KOPT-K1 (cell line): ENCODE results near the gene DCLK1.

ENCODE experiments used
- H3K27ac ChIP-seq: fragments of 200-600 bp; sonication (generic); 2 replicates; pipeline ENCODE4 v1.5.1; 2016; ENCODE audit warnings: antibody characterized with exemption, mild to moderate bottlenecking, low read depth, low read length; ENCODE audit not compliant: poor library complexity, severe bottlenecking
- H3K36me3 ChIP-seq: fragments of 200-600 bp; sonication (generic); 2 replicates; pipeline ENCODE4 v1.5.1; 2017; ENCODE audit warnings: antibody characterized with exemption, mild to moderate bottlenecking, low read length, moderate library complexity; ENCODE audit not compliant: insufficient read depth
- H3K9me3 ChIP-seq: fragments of 200-600 bp; sonication (generic); 2 replicates; pipeline ENCODE4 v1.5.1; 2017; ENCODE audit warnings: antibody characterized with exemption, low read length, mild to moderate bottlenecking; ENCODE audit not compliant: insufficient read depth, poor library complexity, severe bottlenecking

Gene DCLK1

DNA sequence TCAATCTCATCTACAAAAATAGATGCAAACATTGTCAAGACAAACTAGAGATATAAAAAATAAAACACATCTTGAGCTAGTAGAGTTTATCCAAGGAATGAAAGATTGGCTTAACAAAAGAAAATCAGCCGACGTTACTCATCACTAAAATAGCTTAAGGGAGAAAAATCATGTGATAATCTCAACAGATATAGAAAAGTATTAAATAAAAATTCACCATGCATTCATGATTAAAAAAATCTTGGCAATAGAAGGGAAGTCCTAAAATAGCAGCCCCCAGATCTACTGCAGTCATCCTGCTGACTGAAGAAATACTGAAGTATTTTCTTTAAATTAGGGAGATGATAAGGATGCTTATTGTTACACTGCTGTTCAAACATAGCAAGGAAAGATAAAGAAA is 12.6 kb upstream of the DCLK1 start:
- no peak overlapping the region for H3K27ac ChIP-seq
- no peaks in the 10 kb centered on the region for H3K36me3 ChIP-seq
- H3K9me3 ChIP-seq: no peaks in the 10 kb centered on the region

DNA sequence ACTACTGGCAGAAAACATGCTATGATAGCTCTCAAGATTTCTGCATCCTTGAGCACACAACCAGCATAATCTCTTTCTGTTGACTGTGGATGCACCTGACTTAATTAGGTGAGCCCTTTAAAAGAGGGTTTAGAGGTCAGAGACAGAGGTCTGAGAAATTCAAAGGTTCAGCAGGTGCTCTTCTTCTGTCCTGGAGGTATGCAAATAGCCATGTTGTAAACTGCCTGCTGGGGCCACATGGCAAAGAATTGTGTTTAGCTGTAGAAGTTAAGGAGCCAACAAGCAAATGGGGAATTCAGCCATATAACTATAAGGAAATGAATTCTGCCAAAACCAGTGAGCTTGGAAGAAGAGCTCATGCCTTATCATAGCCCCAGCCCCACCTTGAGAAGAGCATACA is 11.6 kb upstream of the DCLK1 start:
- Histone ChIP-seq H3K27ac (no peak overlapping the region), H3K36me3 (no peaks in the 10 kb centered on the region), H3K9me3 (no peaks in the 10 kb centered on the region)

DNA sequence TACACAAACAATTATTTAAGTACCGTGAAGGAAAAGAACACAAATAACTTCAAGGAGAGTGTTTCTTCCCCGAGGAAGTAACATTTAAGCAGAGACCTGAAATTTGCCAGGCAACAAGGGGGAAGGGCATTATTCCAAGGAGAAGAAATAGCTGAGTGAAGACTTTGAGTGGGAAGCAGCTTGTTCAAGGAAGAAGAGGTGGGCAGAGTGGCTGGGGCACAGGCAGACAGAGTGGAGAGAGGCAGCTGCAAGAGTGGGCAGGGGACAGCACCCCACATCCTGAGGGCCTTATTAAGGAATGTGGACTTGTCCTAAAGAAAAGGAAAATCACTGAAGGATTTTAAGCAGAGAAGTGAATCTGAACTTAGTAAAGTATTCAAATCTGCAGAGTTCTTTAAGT is 4.7 kb upstream of the DCLK1 start:
- no peaks in the 10 kb centered on the region for H3K36me3 ChIP-seq
- H3K27ac ChIP-seq: no peak overlapping the region

DNA sequence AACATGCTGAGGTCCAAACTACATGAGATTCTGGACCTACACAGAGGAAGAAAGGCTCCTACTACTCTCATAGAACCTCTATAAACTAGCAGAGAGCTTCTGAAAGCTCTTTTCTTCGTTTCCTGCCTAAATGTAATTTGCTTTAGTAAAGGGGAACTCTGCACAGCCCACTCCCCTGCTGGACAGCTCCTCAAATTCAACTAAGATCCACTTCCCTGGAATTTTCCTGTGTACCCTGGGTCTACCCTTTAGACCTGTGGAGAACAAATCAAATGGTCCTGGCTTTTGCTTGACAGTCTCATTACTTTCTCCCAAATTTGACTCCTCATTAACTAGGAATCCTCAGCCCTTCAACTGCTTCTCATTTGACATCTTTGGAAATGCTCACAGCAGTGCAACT is 3.5 kb upstream of the DCLK1 start:
- H3K27ac ChIP-seq: no peak overlapping the region
- no peaks in the 10 kb centered on the region for H3K36me3 ChIP-seq
- H3K9me3 ChIP-seq: no peaks in the 10 kb centered on the region

More for the DNA sequence above, 4.7 kb upstream of the DCLK1 start:
- H3K9me3 ChIP-seq: no peaks in the 10 kb centered on the region

DNA sequence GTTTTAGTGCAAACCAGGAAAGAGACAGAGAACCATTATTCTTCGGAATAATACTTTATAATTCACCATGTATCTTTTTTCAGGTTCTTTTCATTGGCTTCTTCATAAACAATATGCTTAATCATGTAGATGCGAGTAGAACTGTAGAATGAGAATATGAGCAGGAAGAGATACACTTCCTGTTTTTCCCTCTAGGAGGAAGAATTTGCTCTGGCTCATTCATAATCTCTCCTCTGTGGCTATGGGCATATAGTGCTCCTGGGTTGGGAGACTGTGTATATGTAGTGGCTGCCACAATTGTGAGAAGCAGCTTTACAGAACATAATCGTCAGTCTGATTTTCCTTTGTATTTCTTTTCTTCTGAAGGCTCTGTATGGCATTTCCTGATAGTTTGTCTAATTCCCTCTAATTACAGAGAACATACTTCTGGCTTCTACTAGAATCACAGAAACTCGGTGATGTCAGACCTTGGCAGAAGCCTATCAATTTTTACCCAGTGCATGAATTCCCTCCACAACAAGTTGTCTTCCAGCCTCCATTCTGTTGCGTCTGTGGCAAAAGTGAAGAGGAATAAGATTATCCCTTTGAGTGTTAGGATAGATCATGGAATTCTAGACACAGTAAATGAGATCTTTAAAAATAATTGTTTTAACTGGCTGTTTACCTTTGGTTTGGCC is 2.9 kb upstream of the DCLK1 start:
- H3K36me3 ChIP-seq: no peaks in the 10 kb centered on the region
- no peaks in the 10 kb centered on the region for H3K9me3 ChIP-seq
- H3K27ac ChIP-seq: no peak overlapping the region

DNA sequence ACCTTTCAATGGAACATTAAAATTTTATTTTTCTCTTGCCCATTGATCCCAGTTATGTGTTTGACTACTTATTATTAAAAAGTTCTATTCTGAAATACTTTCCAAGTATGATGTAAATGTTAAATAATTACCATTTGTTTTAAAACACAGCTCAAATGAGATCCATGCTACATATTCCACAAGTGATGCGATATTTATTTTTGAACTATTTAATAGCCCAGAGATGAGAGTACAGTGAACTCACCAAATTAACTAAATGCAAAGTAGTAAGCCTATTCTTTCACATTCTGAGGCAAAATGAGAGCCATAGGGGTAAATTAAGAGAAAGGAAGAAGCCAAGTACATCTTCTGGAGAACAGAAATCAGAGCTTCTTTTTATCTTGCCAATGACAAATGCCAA is 1.2 kb upstream of the DCLK1 start:
- Histone ChIP-seq H3K36me3 (no peaks in the 10 kb centered on the region), H3K9me3 (no peaks in the 10 kb centered on the region), H3K27ac (no peak overlapping the region)

DNA sequence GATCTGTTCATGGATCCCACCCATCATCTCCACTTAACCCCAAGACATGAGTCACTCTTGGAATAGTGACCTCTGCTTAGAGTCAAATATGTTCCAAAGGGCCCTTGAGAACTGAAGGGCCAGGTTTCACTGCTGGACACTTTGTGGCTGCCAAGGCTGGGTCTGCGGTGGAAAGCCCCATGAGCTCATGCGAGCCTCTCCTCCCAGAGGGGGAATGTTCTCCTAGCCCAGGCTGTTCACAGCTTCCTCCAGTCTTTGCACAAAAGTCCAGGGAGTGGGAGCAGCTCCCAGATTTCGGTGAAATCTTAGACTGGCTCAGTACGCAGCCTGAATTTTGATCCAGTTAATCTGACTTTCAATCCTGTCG is 732 bp upstream of the DCLK1 start:
- Histone ChIP-seq H3K9me3 (no peaks in the 10 kb centered on the region), H3K36me3 (no peaks in the 10 kb centered on the region), H3K27ac (no peak overlapping the region)

DNA sequence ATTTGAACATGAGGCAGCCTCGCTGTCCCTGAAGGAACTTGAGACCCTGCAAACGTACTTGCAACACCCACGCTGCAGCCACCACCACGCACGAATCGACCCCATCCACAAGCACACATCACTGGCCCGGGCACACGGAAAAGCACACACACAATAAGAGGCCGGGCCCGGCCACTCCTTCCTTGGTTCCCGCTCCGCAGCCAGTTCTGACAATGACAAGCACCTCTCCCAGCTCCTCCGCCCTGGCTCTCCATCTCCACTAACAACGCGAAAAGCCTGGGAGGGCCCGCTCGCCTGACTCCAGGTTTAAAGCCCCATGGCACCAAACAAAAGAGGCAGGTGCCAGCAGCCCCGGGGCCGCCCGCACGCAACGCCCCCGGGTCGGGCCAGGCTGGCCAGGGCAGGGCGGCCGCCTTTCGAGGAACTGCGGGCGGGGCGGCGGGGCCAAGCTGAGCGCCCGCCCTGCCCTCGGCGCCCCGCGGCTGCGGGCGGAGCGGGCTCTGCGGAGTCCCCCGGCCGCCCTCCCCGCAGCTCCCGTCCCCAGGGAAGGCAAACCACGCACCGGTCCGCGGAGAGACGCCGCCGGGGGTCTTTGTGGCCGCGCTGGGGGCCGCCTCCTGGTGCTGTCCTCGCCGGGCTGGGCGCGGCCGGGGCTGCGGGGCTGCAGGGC is 495 bp downstream of the DCLK1 start:
- H3K36me3 ChIP-seq: no peaks in the 10 kb centered on the region
- H3K27ac ChIP-seq: no peak overlapping the region
- no peaks in the 10 kb centered on the region for H3K9me3 ChIP-seq

DNA sequence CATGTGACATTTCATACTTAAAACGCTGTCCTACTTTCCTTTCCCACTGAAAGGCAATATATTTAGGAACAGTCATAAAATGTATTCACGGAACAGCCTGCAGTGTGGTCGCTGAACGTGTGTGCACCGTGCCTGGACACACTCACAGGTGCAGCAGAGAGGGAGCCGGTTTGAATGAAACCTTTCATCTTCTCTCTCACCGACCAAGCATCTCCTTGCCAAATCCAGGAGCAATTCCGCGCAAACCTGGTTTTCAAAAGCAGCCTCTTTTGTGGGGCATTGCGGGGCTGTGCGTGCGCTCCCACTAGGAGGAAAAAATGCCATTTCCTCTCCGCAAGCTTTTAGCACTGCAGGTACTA is 1.0 kb downstream of the DCLK1 start:
- H3K27ac ChIP-seq: no peak overlapping the region
- H3K36me3 ChIP-seq: no peaks in the 10 kb centered on the region
- no peaks in the 10 kb centered on the region for H3K9me3 ChIP-seq

- H3K36me3 ChIP-seq: no peaks in the 10 kb centered on the region
- H3K27ac ChIP-seq: no peak overlapping the region
- H3K9me3 ChIP-seq: no peaks in the 10 kb centered on the region
These were observed 1.6 kb downstream of the DCLK1 start for GRCh38 chr13:36129539-36129938.

GRCh38 chr13:36126491-36126890 is 4.7 kb downstream of the DCLK1 start:
- Histone ChIP-seq H3K27ac (no peak overlapping the region), H3K36me3 (no peaks in the 10 kb centered on the region), H3K9me3 (no peaks in the 10 kb centered on the region)

DNA sequence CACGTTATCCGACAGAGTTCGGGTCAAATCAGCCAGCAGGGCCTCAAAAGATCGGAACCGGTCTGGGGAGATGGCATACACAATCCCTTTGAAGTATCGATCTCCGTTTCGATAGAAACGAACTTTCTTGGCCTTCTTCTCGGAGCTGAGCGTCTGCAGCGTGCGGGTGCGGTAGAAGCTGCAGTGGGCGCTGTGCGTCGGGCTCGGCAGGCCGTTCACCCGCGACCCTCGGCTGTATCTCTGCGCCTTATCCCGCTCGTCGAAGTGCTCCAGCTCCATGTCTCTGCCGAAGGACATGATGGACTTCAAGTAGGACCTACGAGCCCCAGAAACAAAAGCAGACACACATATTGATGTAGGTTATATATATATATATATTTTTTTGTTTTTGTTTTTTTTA is 5.3 kb downstream of the DCLK1 start:
- H3K9me3 ChIP-seq: no peaks in the 10 kb centered on the region
- no peaks in the 10 kb centered on the region for H3K36me3 ChIP-seq

GRCh38 chr13:36124236-36124822 is 6.9 kb downstream of the DCLK1 start:
- Histone ChIP-seq H3K36me3 (no peaks in the 10 kb centered on the region), H3K9me3 (no peaks in the 10 kb centered on the region), H3K27ac (no peak overlapping the region)

More for the DNA sequence above, 5.3 kb downstream of the DCLK1 start:
- no peak overlapping the region for H3K27ac ChIP-seq

- no peaks in the 10 kb centered on the region for H3K36me3 ChIP-seq
- H3K9me3 ChIP-seq: no peaks in the 10 kb centered on the region
- H3K27ac ChIP-seq: no peak overlapping the region
These were observed 15.9 kb downstream of the DCLK1 start for GRCh38 chr13:36115306-36115705.

GRCh38 chr13:36114233-36114632 is 16.9 kb downstream of the DCLK1 start:
- Histone ChIP-seq H3K27ac (no peak overlapping the region), H3K9me3 (no peaks in the 10 kb centered on the region), H3K36me3 (no peaks in the 10 kb centered on the region)

DNA sequence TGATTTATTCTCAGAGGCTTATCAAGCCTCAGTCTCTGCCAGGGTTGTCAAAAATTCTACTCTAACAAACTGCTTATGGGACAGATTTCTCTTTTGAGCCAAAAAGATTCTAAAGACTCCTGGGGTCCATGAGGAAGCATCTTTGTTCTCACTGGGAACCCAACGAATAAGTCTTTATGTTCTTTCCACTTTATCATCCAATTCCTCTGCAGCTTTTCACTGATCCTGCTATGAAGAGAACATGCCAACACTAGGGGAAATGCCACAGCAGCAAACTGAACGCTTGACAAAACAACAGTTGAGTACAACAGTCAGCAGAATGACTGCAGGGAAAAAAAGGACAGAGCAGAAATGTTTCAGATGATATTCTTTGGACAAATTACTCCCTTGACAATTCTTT is 22.2 kb downstream of the DCLK1 start:
- Histone ChIP-seq H3K9me3 (no peaks in the 10 kb centered on the region), H3K27ac (no peak overlapping the region)

More for the DNA sequence above, 22.2 kb downstream of the DCLK1 start:
- no peaks in the 10 kb centered on the region for H3K36me3 ChIP-seq
